H1 (cell line): ENCODE measurements around the gene ACACA. TPM values are rescaled to one million over a fixed set of nuclear protein-coding genes. Genes with fewer than 3 reads are reported as not detected.

ENCODE experiments used
- CTCF ChIA-PET: fragments of 300-600 bp; sonication (Branson Sonifier 250); formaldehyde crosslinking; loops from one replicate; lab custom pipeline; 2021; ENCODE audit not compliant: partially characterized antibody; lab: Charles Lee
- POLR2A ChIA-PET: fragments of 300-600 bp; sonication (Branson Sonifier 250); formaldehyde crosslinking; loops from one replicate; lab custom pipeline; 2021; ENCODE audit warnings: inconsistent platforms; ENCODE audit not compliant: partially characterized antibody; lab: Charles Lee
- DNase-seq, 2 experiments: peaks; one replicate each; pipeline versions ENCODE4 v3.0.0 to v3.0.0-alpha.2; 2010 to 2022; ENCODE audit warnings: low spot score in 2 of 2, low read depth in 1 of 2, mixed read lengths in 1 of 2
- FAIRE-seq: peaks from 2 replicates; lab custom pipeline; 2011; peaks lifted over from hg19 to GRCh38; lab: Jason Lieb, UNC
- H2AFZ ChIP-seq: 2 replicates; pipeline ENCODE4 v1.8.1; 2012; ENCODE audit warnings: low read length, inconsistent platforms
- H2AK5ac ChIP-seq: 2 replicates; pipeline ENCODE4 v1.6.1; 2013; ENCODE audit warnings: low read depth, low read length
- H2BK120ac ChIP-seq: replicated peaks from 2 replicates; pipeline ENCODE3; 2013; ENCODE audit warnings: low read depth, low read length, inconsistent platforms
- H2BK12ac ChIP-seq: 2 replicates; pipeline ENCODE4 v1.6.1; 2013; ENCODE audit warnings: low read depth, low read length
- H2BK15ac ChIP-seq: 2 replicates; pipeline ENCODE4 v1.6.1; 2013; ENCODE audit warnings: low read length
- H2BK20ac ChIP-seq: 2 replicates; pipeline ENCODE4 v1.6.1; 2013; ENCODE audit warnings: low read length
- H2BK5ac ChIP-seq: 2 replicates; pipeline ENCODE4 v1.6.1; 2013; ENCODE audit warnings: low read depth, low read length
- H3K14ac ChIP-seq: 2 replicates; pipeline ENCODE4 v1.6.1; 2013; ENCODE audit warnings: inconsistent platforms; ENCODE audit not compliant: insufficient read length
- H3K18ac ChIP-seq: 2 replicates; pipeline ENCODE4 v1.6.1; 2013; ENCODE audit warnings: low read length; ENCODE audit errors: extremely low read depth
- H3K23ac ChIP-seq: 2 replicates; pipeline ENCODE4 v1.6.1; 2013; ENCODE audit warnings: inconsistent platforms; ENCODE audit not compliant: insufficient read length
- H3K23me2 ChIP-seq: 2 replicates; pipeline ENCODE4 v1.6.1; 2013; ENCODE audit warnings: low read depth, low read length
- H3K27ac ChIP-seq: 2 replicates; pipeline ENCODE4 v1.6.1; 2011; ENCODE audit warnings: low read depth, low read length, inconsistent platforms
- H3K27me3 ChIP-seq, 4 experiments: replicated peaks in 1 of 4; 1 replicate in 1 of 4; 2 replicates in 3 of 4; pipeline versions ENCODE4 v1.6.1 to v1.8.1; 2011 to 2013; ENCODE audit warnings: low read length in 3 of 4, mild to moderate bottlenecking in 3 of 4, inconsistent platforms in 2 of 4, mixed read lengths in 2 of 4, moderate library complexity in 1 of 4; ENCODE audit not compliant: control insufficient read depth in 3 of 4, insufficient read depth in 3 of 4; ENCODE audit errors: extremely low read depth in 1 of 4
- H3K36me3 ChIP-seq, 4 experiments: 2 replicates each; pipeline versions ENCODE4 v1.6.1 to v1.8.1; 2011 to 2013; ENCODE audit warnings: mild to moderate bottlenecking in 4 of 4, low read length in 3 of 4, moderate library complexity in 2 of 4, control low read depth in 1 of 4, inconsistent platforms in 1 of 4; ENCODE audit not compliant: insufficient read depth in 4 of 4, control insufficient read depth in 2 of 4
- H3K4ac ChIP-seq: replicated peaks from 2 replicates; pipeline ENCODE3; 2013; ENCODE audit warnings: low read length, low read depth, mixed read lengths, inconsistent platforms; ENCODE audit not compliant: insufficient read length
- H3K4me1 ChIP-seq, 4 experiments: replicated peaks in 1 of 4; 1 replicate in 1 of 4; 2 replicates in 3 of 4; pipeline versions ENCODE4 v1.6.1 to v1.8.1; 2011 to 2013; ENCODE audit warnings: low read length in 3 of 4, inconsistent platforms in 2 of 4, mixed read lengths in 1 of 4; ENCODE audit not compliant: insufficient read depth in 4 of 4, control insufficient read depth in 3 of 4
- H3K4me2 ChIP-seq, 2 experiments: 2 replicates each; pipeline versions ENCODE4 v1.6.1 to v1.8.1; 2011 to 2013; ENCODE audit warnings: low read depth in 2 of 2, low read length in 2 of 2, control low read depth in 1 of 2, inconsistent platforms in 1 of 2, mild to moderate bottlenecking in 1 of 2; ENCODE audit not compliant: insufficient read depth in 1 of 2
- H3K4me3 ChIP-seq, 4 experiments: fragments of 200-600, 300-600 bp in 1 of 4; sonication (generic), shearing (Covaris generic), sonication (Bioruptor Twin) in 1 of 4; 2 replicates each; pipeline versions ENCODE4 v1.5.1 to v1.8.1; 2011 to 2016; ENCODE audit warnings: low read length in 4 of 4, low read depth in 3 of 4, control low read depth in 2 of 4, inconsistent platforms in 2 of 4, mild to moderate bottlenecking in 2 of 4, mixed read lengths in 1 of 4, moderate library complexity in 1 of 4; ENCODE audit not compliant: insufficient read depth in 2 of 4; ENCODE audit errors: extremely low read depth in 1 of 4
- H3K56ac ChIP-seq: replicated peaks from 2 replicates; pipeline ENCODE3; 2013; ENCODE audit warnings: low read depth, mild to moderate bottlenecking, mixed read lengths, low read length, inconsistent platforms; ENCODE audit not compliant: insufficient read length
- H3K79me1 ChIP-seq: 2 replicates; pipeline ENCODE4 v1.6.1; 2013; ENCODE audit warnings: low read depth, low read length, control low read depth
- H3K79me2 ChIP-seq, 2 experiments: 2 replicates each; pipeline versions ENCODE4 v1.6.1 to v1.8.1; 2012 to 2013; ENCODE audit warnings: low read length in 2 of 2, mild to moderate bottlenecking in 2 of 2, inconsistent platforms in 1 of 2; ENCODE audit not compliant: insufficient read depth in 2 of 2, control insufficient read depth in 1 of 2
- H3K9ac ChIP-seq, 4 experiments: replicated peaks in 1 of 4; 1 replicate in 1 of 4; 2 replicates in 3 of 4; pipeline versions ENCODE4 v1.6.1 to v1.8.1; 2011 to 2013; ENCODE audit warnings: low read depth in 3 of 4, low read length in 3 of 4, control low read depth in 2 of 4, mild to moderate bottlenecking in 2 of 4, moderate library complexity in 2 of 4, inconsistent platforms in 1 of 4; ENCODE audit errors: extremely low read depth in 1 of 4
- H3K9me3 ChIP-seq, 2 experiments: 2 replicates each; pipeline versions ENCODE4 v1.6.1 to v1.8.1; 2012 to 2013; ENCODE audit warnings: mild to moderate bottlenecking in 2 of 2, moderate library complexity in 2 of 2, control low read depth in 1 of 2, inconsistent platforms in 1 of 2, low read depth in 1 of 2, low read length in 1 of 2, mixed read lengths in 1 of 2; ENCODE audit not compliant: insufficient read depth in 2 of 2
- H4K20me1 ChIP-seq, 2 experiments: replicated peaks in 1 of 2; 2 replicates each; pipeline versions ENCODE3 to v1.8.1; 2011 to 2013; ENCODE audit warnings: inconsistent platforms in 2 of 2, low read length in 2 of 2, mild to moderate bottlenecking in 1 of 2; ENCODE audit not compliant: insufficient read depth in 2 of 2, control insufficient read depth in 1 of 2
- H4K5ac ChIP-seq: 2 replicates; pipeline ENCODE4 v1.6.1; 2013; ENCODE audit warnings: low read length, low read depth, mixed read lengths, inconsistent platforms; ENCODE audit not compliant: insufficient read length
- H4K8ac ChIP-seq: 2 replicates; pipeline ENCODE4 v1.8.0; 2013; ENCODE audit warnings: mild to moderate bottlenecking, moderate library complexity, low read length, inconsistent platforms; ENCODE audit not compliant: insufficient read depth; ENCODE audit errors: extremely low read depth
- H4K91ac ChIP-seq: replicated peaks from 2 replicates; pipeline ENCODE3; 2013; ENCODE audit warnings: low read length, mixed read lengths, inconsistent platforms; ENCODE audit not compliant: insufficient read length
- ASH2L ChIP-seq: fragments of 200-600, 300-600 bp; sonication (generic); IDR thresholded peaks from one replicate; pipeline ENCODE4 v1.7.1; 2017; ENCODE audit warnings: low read length
- BRCA1 ChIP-seq: IDR thresholded peaks from 2 replicates; pipeline ENCODE4 v1.6.1; 2012; ENCODE audit warnings: low read depth, low read length, improper control_type of control experiment
- CEBPB ChIP-seq: IDR thresholded peaks from 2 replicates; pipeline ENCODE4 v1.6.1; 2012; ENCODE audit warnings: low read depth, low read length
- CHD1 ChIP-seq: IDR thresholded peaks from 2 replicates; pipeline ENCODE4 v1.6.1; 2012; ENCODE audit warnings: low read depth, low read length, improper control_type of control experiment
- CTCF ChIP-seq, 3 experiments: IDR thresholded peaks; 1 replicate in 2 of 3; 2 replicates in 1 of 3; pipeline versions ENCODE4 v1.5.1 to v1.6.1; 2011; ENCODE audit warnings: low read length in 3 of 3, mild to moderate bottlenecking in 3 of 3, inconsistent platforms in 2 of 3, low read depth in 1 of 3, moderate library complexity in 1 of 3; ENCODE audit not compliant: insufficient read depth in 1 of 3; ENCODE audit errors: control extremely low read depth in 1 of 3
- EGR1 ChIP-seq: IDR thresholded peaks from 2 replicates; pipeline ENCODE4 v1.6.1; 2011; ENCODE audit warnings: low read depth, low read length, borderline replicate concordance
- GABPA ChIP-seq: IDR thresholded peaks from 2 replicates; pipeline ENCODE4 v1.6.1; 2011; ENCODE audit warnings: mild to moderate bottlenecking, low read length, moderate library complexity, borderline replicate concordance; ENCODE audit not compliant: insufficient read depth
- KDM4A ChIP-seq: IDR thresholded peaks from one replicate; pipeline ENCODE4 v1.7.1; 2012; ENCODE audit warnings: low read depth, mild to moderate bottlenecking, moderate library complexity, low read length, inconsistent platforms; ENCODE audit not compliant: severe bottlenecking
- PHF8 ChIP-seq: fragments of 200-600 bp; sonication (generic); conservative IDR thresholded peaks from 2 replicates; pipeline ENCODE4 v1.7.1; 2012; ENCODE audit warnings: low read depth, mild to moderate bottlenecking, inconsistent platforms, low read length, moderate library complexity
- SP2 ChIP-seq: IDR thresholded peaks from 2 replicates; pipeline ENCODE4 v1.6.1; 2012; ENCODE audit warnings: mild to moderate bottlenecking, low read length, inconsistent platforms
- TEAD4 ChIP-seq: IDR thresholded peaks from 2 replicates; pipeline ENCODE4 v1.6.1; 2012; ENCODE audit warnings: low read depth, low read length, inconsistent platforms, mixed read lengths
- WGBS, 2 experiments: shearing (Covaris generic) in 1 of 2; methylation state at CpG; one replicate each; pipeline versions ENCODE4 v1.1.6 to v1.1.7; 2013 to 2015; ENCODE audit warnings: low lambda C conversion rate in 2 of 2, mixed read lengths in 2 of 2, inconsistent platforms in 1 of 2, low coverage in 1 of 2, missing lambda C conversion rate in 1 of 2; ENCODE audit not compliant: insufficient replicate concordance in 2 of 2, insufficient coverage in 1 of 2, insufficient read length in 1 of 2; ENCODE audit errors: extremely low coverage in 1 of 2, missing lambda C conversion rate in 1 of 2; 5-methylcytosine and 5-hydroxymethylcytosine counted together
- polyA plus RNA-seq, 7 experiments: library from polyadenylated mRNA; depleted of rRNA in 3 of 7; stranded (reverse) in 5 of 7; unstranded in 2 of 7; fragments of >200 nt in 5 of 7; fragments of 200-250 nt in 2 of 7; gene quantifications; 1 replicate in 5 of 7; 2 replicates in 1 of 7; 4 replicates in 1 of 7; pipeline versions ENCODE4 v1.2.1 to v1.2.3, GENCODE V29; 2011 to 2013; ENCODE audit warnings: missing spikeins in 2 of 7, mixed read lengths in 2 of 7
- total RNA-seq: library from RNA; stranded (reverse); fragmentation: NEBNext Ultra II Directional; extraction: Animal tissue kit (Norgen Biotek cat#: 25700); gene quantifications from 2 replicates; pipeline ENCODE4 v1.2.1, GENCODE V29; 2021
- TF ChIP-seq, protein P1 (sequence below): IDR thresholded peaks from 2 replicates; pipeline ENCODE4 v1.6.1; 2011; ENCODE audit warnings: low read depth, mild to moderate bottlenecking, low read length; ENCODE audit not compliant: insufficient read depth

Gene ACACA
- total and polyA plus RNA-seq, 2 of the 8 experiments (the other 6 are each of a cell fraction or from before 2014, with no cell fraction given) = 74.0 to 160 TPM

GRCh38 chr17:37255432-37255831 is 151.2 kb downstream of the ACACA start:
- Histone ChIP-seq H3K4me3 (no peak overlapping the region), H4K20me1 (peaks cover 0 to 2% of the 10 kb centered on the region in 2 experiments), H3K79me1 (no peaks in the 10 kb centered on the region), H3K27ac (no peak overlapping the region), H3K79me2 (no peaks in the 10 kb centered on the region), H2BK20ac (no peak overlapping the region), H4K91ac (no peak overlapping the region), H3K4me2 (no peak overlapping the region), H3K4ac (no peak overlapping the region), H3K4me1 (no peaks in the 10 kb centered on the region), H2BK12ac (no peak overlapping the region), H3K9me3 (no peaks in the 10 kb centered on the region), H3K23me2 (no peaks in the 10 kb centered on the region), H3K23ac (no peak overlapping the region), H2BK120ac (no peak overlapping the region), H4K8ac (no peak overlapping the region), H2AK5ac (no peak overlapping the region), H2BK5ac (no peak overlapping the region), H3K36me3 (peaks cover 3 to 67% (median 27%) of the 10 kb centered on the region in 4 experiments; a peak in 7 of 8 replicates), H3K27me3 (no peaks in the 10 kb centered on the region), H3K9ac (no peak overlapping the region), H3K18ac (no peak overlapping the region), H3K56ac (no peak overlapping the region), H2AFZ (no peak overlapping the region), H2BK15ac (no peak overlapping the region), H3K14ac (no peak overlapping the region), H4K5ac (no peak overlapping the region)
- ChIA-PET CTCF (interaction anchor here (0.8 to 1.9 kb wide), 4 partner anchors 16 to 118 kb away, joined by 3 to 5 read pairs (median 4); no protein-coding TSS in a partner anchor), POLR2A (no interaction called here)
- 92% methylated on average over 5 of the region's 5 CpGs; no CpG with 5 or more reads in 1 of the 2 experiments for WGBS, 2 experiments
- no peak for FAIRE-seq
- DNase-seq = no peak
- TF ChIP-seq, protein P1, sequence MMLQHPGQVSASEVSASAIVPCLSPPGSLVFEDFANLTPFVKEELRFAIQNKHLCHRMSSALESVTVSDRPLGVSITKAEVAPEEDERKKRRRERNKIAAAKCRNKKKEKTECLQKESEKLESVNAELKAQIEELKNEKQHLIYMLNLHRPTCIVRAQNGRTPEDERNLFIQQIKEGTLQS = no peak
- TF ChIP-seq CHD1 (no peak), EGR1 (no peak), CEBPB (no peak), TEAD4 (no peak), SP2 (no peak), GABPA (no peak), KDM4A (no peak), BRCA1 (no peak), ASH2L (no peak), PHF8 (no peak), CTCF (IDR thresholded peaks at IDR 0.05; ENCODE audit: control extremely low read depth in 1 of 3, insufficient read depth in 1 of 3, low read depth in 1 of 3, low read length in 3 of 3) (no peak)
